HG02588 (cell line): Measurements from ENCODE around the gene KIF26A.

Experiments used
- ATAC-seq: cut with Tn5 transposase; IDR thresholded peaks from one replicate; pipeline ENCODE4 v1.9.1; 2021; ENCODE audit warnings: mild to moderate bottlenecking, moderate library complexity; ENCODE audit not compliant: unreplicated experiment

The KIF26A gene

DNA sequence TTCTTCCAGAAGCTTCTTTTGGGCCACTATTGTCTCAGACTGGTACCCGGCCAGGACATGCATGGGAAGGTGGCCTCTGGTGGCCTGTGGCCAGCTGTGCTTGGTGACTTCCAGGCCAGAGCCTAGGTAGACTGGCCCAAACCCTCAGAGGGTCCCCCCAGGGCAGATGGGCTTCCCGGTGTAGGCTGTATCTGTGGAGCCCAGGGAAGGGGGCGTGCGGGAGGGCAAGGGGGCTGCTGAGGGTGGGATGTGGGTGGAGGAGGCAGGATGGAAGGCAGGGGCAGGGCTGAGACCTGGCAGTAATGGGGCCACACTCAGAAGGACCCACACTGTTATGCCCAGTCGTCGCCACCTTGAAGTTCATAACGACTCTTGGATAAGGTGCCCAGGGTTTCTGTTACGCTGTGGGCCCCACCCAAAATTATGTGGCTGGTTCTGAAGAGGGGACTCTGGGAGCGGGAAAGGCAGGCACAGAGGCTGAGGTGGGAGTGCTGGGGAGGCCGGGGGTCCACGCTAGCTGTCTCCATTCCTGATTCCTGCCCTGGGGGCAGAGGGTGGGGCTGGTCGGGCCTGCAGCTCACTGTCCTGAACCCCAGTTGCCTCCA lies 52.1 kb downstream of the KIF26A start:
- ATAC-seq = no peak

- no peak for ATAC-seq
These were observed 53.1 kb downstream of the KIF26A start for GRCh38 chr14:104191409-104191997.

- no peak for ATAC-seq
These were observed 53.9 kb downstream of the KIF26A start for GRCh38 chr14:104192146-104192882.

GRCh38 chr14:104192883-104193245 lies 54.5 kb downstream of the KIF26A start:
- ATAC-seq = no peak

DNA sequence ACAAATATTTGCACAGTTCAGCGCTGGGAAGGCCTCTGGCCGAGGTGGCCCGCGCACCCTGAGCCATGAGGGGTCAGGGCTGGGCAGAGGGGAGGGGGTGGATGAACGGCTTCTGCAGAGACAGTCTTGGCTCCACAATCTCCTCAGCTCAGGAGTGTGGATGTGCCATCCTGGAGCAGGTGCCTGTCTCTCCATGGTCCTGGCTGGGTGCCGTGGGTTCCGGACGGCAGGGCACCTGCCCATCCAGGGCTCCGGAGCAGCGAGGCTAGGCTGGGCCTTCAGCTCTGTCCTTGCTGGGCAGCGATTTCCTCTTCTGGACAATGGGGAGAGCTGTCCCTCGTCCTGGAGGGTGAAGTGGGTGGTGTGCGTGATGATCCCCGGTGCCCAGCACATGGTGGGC lies 55.6 kb downstream of the KIF26A start:
- no peak for ATAC-seq

DNA sequence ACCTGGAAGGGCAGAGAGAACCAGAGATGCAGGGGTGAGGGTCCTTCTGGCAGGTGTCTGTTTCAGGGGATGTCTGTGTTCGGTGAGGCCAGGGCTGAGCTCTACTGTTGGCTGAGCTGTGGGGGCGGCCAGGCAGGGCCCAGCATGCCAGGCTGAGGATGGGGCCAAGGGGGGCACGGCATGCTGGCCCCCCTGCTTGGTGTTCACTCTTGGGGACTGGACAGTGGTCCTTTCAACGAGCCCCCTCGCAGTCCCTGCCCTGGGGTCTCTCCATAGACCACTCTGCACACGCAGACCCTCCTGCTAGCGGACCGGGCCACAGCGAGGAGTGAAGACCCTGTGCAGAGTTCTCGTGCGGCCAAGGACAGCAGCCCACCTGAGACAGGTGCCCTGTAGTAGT lies 56.3 kb downstream of the KIF26A start:
- ATAC-seq = no peak

DNA sequence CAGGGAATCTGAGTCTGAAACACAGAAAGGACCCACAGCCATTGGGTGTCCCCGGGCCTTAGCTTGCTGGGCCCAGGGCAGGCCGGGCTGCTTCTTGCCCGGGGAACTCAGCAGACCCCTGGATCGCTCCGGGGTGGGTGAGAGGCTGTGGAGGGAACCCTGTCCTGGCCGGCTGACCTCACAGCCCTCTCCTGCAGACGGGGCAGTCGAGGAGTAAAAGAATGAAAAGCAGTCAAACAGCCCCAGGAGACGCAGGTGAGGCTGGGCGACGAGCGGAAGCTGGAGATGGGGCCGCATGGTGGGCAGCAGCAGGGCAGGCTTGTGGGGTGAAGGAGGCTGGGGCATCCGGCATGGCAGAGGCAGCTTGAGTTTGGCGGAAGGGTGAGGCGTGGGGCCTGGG lies 57.0 kb downstream of the KIF26A start:
- ATAC-seq = no peak

GRCh38 chr14:104195878-104196277 lies 57.5 kb downstream of the KIF26A start:
- ATAC-seq = no peak

- no peak for ATAC-seq
These were observed 58.2 kb downstream of the KIF26A start for GRCh38 chr14:104196461-104197140.

GRCh38 chr14:104197449-104198247 lies 59.3 kb downstream of the KIF26A start:
- ATAC-seq = no peak

DNA sequence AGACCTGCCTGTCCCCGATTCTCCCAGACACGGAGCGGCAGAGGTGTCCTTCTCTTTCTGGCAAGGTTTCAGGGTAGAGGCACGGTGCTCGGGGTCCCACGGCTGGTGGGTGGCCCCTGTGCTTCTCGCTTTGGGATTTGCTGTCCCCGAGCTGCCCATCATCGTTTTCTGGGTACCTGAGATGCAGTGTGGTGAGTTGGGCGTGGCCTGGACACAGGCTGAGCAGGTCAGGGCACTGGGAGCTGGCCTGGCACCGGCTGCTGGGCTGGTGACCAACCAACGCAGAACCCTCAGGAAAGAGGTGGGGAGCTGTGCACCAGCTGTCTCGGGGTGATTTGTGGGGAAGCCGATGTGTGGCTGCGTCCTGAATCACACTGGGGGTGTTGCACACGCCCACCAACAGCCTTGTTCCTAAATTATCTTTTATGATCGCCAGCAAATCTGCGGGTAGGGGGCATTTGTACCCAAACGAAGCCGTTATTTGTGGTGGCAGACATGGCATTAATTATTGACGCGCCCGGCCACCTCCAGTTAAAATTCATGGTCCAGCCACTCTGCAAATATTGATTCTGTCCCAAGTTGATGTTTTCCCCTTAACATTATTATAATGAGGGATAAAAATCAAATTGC lies 61.0 kb downstream of the KIF26A start:
- no peak for ATAC-seq

GRCh38 chr14:104200106-104200505 lies 61.7 kb downstream of the KIF26A start:
- no peak for ATAC-seq

GRCh38 chr14:104200591-104200990 lies 62.2 kb downstream of the KIF26A start:
- ATAC-seq = no peak

DNA sequence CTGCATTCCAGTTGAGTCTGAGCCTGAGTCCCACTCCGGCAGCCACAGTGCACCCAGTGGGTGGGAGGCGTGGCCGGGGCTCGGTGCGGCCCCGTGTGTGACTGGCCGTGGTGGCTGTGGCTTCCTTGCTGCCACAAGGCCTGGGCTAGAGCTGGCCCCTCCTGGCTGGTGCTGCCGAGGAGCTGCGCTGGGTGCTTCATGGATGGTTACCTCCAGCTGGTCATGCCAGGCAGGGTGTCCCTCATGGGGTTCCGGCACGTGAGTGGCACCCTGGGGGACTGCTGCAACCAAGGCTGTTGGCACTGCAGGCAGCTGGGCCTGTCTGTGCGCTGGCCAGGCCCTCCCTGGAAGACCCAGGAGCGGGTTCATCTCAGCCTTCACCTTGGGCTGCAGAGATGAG lies 62.7 kb downstream of the KIF26A start:
- no peak for ATAC-seq

DNA sequence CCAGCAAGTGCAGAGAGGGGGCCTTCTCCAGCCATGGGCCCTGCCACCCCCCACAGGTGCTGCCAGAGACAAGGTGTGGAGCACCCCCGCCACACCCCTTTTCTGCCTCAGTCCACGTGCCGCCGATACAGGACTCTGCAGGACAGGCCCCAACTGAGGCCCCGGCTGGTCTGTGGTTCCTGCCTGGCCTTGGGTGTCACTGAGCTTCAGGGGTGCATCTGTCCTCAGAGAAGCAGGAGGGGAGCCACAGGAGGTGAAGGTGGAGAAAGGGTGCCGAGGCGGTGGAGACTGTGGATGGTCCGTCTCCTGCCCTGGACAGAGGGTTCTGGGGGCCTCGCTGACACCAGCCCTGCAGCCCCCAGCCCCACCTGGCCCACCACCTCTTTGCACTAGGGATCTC lies 63.1 kb downstream of the KIF26A start:
- ATAC-seq = no peak

GRCh38 chr14:104202259-104203070 lies 64.1 kb downstream of the KIF26A start:
- ATAC-seq = no peak

GRCh38 chr14:104203071-104203425 lies 64.7 kb downstream of the KIF26A start:
- ATAC-seq = no peak

GRCh38 chr14:104204660-104205149 lies 66.3 kb downstream of the KIF26A start:
- ATAC-seq = no peak

- no peak for ATAC-seq
These were observed 67.4 kb downstream of the KIF26A start for GRCh38 chr14:104205781-104206180.
